ENCODE data around the gene SLC43A2. TPM values are rescaled to one million over a fixed set of nuclear protein-coding genes. Genes with fewer than 3 reads are reported as not detected.

SLC43A2 gene
- total and polyA plus RNA-seq, 2 of the 13 experiments (the other 11 are each of a cell fraction or from before 2014, with no cell fraction given), result 7.3 to 20.0 TPM

DNA sequence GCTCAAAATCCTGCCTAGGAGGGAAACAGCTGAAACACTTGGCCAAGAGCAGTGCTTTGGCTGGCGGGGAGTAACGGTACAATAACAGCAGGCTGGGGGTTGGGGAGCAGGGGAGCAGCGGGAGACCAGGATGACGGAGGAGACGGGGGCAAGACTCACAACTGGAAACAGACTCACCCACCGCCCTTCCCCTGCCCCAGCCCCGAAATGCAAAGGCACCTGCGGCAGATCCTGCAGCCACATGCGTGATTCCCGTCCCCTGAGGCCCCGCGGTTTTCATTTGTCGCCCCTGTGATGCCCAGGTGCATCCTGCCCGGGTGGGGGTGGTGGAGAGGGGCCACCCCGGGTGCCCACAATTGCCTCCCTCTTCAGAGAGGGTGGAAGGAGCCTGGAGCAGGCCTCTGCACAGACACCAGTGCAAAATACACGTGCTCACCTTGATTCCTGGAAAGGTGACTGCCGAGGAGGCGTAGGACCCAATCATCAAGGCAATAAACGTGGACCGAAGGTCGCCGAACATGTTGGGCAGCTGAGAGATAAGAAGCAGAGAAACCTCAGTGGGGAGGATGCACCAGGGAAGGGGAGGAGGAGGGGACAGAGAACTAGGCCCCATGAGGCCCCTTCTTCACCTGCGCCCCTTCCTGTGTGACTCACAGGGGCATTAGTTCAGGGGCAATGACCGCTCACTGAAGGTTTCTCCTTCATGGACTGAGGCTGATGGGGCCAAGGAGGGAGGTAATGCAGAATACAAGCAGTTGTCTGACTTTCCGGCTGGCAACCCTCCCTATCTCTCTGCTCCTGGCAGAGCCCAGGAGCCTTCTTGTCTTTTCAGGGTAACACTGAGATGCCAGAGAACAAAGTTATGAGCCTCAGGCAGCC lies 35.6 kb downstream of the SLC43A2 start (continued):
- TF ChIP-seq, protein P1, sequence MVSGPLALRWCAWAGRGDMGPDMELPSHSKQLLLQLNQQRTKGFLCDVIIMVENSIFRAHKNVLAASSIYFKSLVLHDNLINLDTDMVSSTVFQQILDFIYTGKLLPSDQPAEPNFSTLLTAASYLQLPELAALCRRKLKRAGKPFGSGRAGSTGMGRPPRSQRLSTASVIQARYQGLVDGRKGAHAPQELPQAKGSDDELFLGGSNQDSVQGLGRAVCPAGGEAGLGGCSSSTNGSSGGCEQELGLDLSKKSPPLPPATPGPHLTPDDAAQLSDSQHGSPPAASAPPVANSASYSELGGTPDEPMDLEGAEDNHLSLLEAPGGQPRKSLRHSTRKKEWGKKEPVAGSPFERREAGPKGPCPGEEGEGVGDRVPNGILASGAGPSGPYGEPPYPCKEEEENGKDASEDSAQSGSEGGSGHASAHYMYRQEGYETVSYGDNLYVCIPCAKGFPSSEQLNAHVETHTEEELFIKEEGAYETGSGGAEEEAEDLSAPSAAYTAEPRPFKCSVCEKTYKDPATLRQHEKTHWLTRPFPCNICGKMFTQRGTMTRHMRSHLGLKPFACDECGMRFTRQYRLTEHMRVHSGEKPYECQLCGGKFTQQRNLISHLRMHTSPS (CRISPR knock-in tag; IDR thresholded peaks at IDR 0.05; ENCODE audit: low read depth), result no peak; the same call in 1 of the 2 replicates
- TF ChIP-seq TCF7 (IDR thresholded peaks at IDR 0.05; ENCODE audit: low read depth), result peak; percentile 50; the same call in 1 of the 2 replicates
- TF ChIP-seq ZMYM4 (CRISPR knock-in tag; IDR thresholded peaks at IDR 0.05), result no peak
- TF ChIP-seq SRSF9 (IDR thresholded peaks at IDR 0.05; ENCODE audit: borderline replicate concordance, insufficient read depth, low read depth, low read length, poor library complexity, severe bottlenecking), result no peak
- TF ChIP-seq, protein P2, sequence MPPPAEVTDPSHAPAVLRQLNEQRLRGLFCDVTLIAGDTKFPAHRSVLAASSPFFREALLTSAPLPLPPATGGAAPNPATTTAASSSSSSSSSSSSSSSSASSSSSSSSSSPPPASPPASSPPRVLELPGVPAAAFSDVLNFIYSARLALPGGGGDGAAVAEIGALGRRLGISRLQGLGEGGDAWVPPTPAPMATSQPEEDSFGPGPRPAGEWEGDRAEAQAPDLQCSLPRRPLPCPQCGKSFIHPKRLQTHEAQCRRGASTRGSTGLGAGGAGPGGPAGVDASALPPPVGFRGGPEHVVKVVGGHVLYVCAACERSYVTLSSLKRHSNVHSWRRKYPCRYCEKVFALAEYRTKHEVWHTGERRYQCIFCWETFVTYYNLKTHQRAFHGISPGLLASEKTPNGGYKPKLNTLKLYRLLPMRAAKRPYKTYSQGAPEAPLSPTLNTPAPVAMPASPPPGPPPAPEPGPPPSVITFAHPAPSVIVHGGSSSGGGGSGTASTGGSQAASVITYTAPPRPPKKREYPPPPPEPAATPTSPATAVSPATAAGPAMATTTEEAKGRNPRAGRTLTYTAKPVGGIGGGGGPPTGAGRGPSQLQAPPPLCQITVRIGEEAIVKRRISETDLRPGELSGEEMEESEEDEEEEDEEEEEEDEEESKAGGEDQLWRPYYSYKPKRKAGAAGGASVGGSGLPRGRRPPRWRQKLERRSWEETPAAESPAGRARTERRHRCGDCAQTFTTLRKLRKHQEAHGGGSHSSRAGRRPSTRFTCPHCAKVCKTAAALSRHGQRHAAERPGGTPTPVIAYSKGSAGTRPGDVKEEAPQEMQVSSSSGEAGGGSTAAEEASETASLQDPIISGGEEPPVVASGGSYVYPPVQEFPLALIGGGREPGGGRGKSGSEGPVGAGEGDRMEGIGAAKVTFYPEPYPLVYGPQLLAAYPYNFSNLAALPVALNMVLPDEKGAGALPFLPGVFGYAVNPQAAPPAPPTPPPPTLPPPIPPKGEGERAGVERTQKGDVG (CRISPR knock-in tag; IDR thresholded peaks at IDR 0.05; ENCODE audit: borderline replicate concordance), result no peak
- TF ChIP-seq ZNF136 (CRISPR knock-in tag; IDR thresholded peaks at IDR 0.05; ENCODE audit: low read depth), result no peak
- no peak for TF ChIP-seq ZNF891 (CRISPR knock-in tag; IDR thresholded peaks at IDR 0.05)
- 0 out of 2 replicates have a peak, but pooled peaks have one; percentile 52 for TF ChIP-seq ZNF335 (CRISPR knock-in tag; IDR thresholded peaks at IDR 0.05)
- no peak for TF ChIP-seq STAG1 (CRISPR knock-in tag; IDR thresholded peaks at IDR 0.05)
- 0 out of 2 replicates have a peak, but pooled peaks have one; percentile 18 for TF ChIP-seq ZNF350 (CRISPR knock-in tag; IDR thresholded peaks at IDR 0.05; ENCODE audit: borderline replicate concordance, low read depth)
- TF ChIP-seq, protein P3, sequence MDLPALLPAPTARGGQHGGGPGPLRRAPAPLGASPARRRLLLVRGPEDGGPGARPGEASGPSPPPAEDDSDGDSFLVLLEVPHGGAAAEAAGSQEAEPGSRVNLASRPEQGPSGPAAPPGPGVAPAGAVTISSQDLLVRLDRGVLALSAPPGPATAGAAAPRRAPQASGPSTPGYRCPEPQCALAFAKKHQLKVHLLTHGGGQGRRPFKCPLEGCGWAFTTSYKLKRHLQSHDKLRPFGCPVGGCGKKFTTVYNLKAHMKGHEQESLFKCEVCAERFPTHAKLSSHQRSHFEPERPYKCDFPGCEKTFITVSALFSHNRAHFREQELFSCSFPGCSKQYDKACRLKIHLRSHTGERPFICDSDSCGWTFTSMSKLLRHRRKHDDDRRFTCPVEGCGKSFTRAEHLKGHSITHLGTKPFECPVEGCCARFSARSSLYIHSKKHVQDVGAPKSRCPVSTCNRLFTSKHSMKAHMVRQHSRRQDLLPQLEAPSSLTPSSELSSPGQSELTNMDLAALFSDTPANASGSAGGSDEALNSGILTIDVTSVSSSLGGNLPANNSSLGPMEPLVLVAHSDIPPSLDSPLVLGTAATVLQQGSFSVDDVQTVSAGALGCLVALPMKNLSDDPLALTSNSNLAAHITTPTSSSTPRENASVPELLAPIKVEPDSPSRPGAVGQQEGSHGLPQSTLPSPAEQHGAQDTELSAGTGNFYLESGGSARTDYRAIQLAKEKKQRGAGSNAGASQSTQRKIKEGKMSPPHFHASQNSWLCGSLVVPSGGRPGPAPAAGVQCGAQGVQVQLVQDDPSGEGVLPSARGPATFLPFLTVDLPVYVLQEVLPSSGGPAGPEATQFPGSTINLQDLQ (CRISPR knock-in tag; IDR thresholded peaks at IDR 0.05), result no peak
- TF ChIP-seq, protein P4, sequence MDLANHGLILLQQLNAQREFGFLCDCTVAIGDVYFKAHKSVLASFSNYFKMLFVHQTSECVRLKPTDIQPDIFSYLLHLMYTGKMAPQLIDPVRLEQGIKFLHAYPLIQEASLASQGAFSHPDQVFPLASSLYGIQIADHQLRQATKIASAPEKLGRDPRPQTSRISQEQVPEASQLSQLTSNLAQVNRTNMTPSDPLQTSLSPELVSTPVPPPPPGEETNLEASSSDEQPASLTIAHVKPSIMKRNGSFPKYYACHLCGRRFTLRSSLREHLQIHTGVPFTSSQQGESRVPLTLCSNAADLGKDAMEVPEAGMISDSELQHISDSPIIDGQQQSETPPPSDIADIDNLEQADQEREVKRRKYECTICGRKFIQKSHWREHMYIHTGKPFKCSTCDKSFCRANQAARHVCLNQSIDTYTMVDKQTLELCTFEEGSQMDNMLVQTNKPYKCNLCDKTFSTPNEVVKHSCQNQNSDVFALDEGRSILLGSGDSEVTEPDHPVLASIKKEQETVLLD (CRISPR knock-in tag; IDR thresholded peaks at IDR 0.05; ENCODE audit: low read depth), result no peak
- TF ChIP-seq, protein P5, sequence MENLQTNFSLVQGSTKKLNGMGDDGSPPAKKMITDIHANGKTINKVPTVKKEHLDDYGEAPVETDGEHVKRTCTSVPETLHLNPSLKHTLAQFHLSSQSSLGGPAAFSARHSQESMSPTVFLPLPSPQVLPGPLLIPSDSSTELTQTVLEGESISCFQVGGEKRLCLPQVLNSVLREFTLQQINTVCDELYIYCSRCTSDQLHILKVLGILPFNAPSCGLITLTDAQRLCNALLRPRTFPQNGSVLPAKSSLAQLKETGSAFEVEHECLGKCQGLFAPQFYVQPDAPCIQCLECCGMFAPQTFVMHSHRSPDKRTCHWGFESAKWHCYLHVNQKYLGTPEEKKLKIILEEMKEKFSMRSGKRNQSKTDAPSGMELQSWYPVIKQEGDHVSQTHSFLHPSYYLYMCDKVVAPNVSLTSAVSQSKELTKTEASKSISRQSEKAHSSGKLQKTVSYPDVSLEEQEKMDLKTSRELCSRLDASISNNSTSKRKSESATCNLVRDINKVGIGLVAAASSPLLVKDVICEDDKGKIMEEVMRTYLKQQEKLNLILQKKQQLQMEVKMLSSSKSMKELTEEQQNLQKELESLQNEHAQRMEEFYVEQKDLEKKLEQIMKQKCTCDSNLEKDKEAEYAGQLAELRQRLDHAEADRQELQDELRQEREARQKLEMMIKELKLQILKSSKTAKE (CRISPR knock-in tag; IDR thresholded peaks at IDR 0.05; ENCODE audit: borderline replicate concordance), result peak; percentile 65; the same call in 1 of the 2 replicates

Data from HepG2 (cell line).